K562 (cell line): ENCODE measurements around the gene SLC35F4. TPM values are rescaled to one million over a fixed set of nuclear protein-coding genes. Genes with fewer than 3 reads are reported as not detected.

Experiments used
- ATAC-seq: fragments of 200-7000 bp; cut with Tn5 transposase; 3 replicates; pipeline ENCODE4 v1.9.1; 2020; ENCODE audit warnings: moderate library complexity
- BruUV-seq: library from RNA; stranded (reverse); fragments of 400-500 nt; replicated peaks from 2 replicates; lab custom pipeline; 2021; lab: Mats Ljungman, UMichigan
- CTCF ChIA-PET: fragments of 300-600 bp; formaldehyde crosslinking; extraction: SDS; loops from one replicate; lab custom pipeline; 2021; ENCODE audit warnings: low intra/inter-chr PET ratio; lab: Yijun Ruan, JAX
- POLR2A ChIA-PET: fragments of 300-600, 350-650 bp; sonication (Branson Sonifier 250); formaldehyde crosslinking; extraction: SDS; loops from one replicate; lab custom pipeline; 2021; ENCODE audit warnings: antibody characterized with exemption, inconsistent platforms; lab: Yijun Ruan, JAX
- DNase-seq, 4 experiments: peaks; one replicate each; pipeline versions ENCODE4 v3.0.0 to v3.0.0-alpha.2; 2011 to 2018; ENCODE audit warnings: low spot score in 3 of 4, mixed read lengths in 3 of 4; ENCODE audit errors: extremely low read depth in 1 of 4
- FAIRE-seq: peaks from 2 replicates; lab custom pipeline; 2011; peaks lifted over from hg19 to GRCh38; lab: Jason Lieb, UNC
- H2AFZ ChIP-seq: 2 replicates; pipeline ENCODE4 v1.6.0; 2011; ENCODE audit warnings: low read depth, low read length, control low read depth, inconsistent platforms
- H3K27ac ChIP-seq: fragments of 200-600 bp; 3 replicates; pipeline ENCODE4 v1.8.0; 2011; ENCODE audit warnings: low read depth, mild to moderate bottlenecking, control low read depth, inconsistent platforms, low read length, moderate library complexity, mixed read lengths; ENCODE audit errors: extremely low read depth
- H3K27me3 ChIP-seq, 2 experiments: fragments of 300-600 bp in 1 of 2; 2 replicates in 1 of 2; 3 replicates in 1 of 2; pipeline versions ENCODE4 v1.6.0 to v1.8.0; 2011; ENCODE audit warnings: inconsistent platforms in 2 of 2, low read length in 2 of 2, mild to moderate bottlenecking in 1 of 2, mixed read lengths in 1 of 2, moderate library complexity in 1 of 2; ENCODE audit not compliant: control insufficient read depth in 2 of 2, insufficient read depth in 2 of 2
- H3K36me3 ChIP-seq: fragments of 300-600 bp; 3 replicates; pipeline ENCODE4 v1.8.0; 2011; ENCODE audit warnings: mild to moderate bottlenecking, low read length, inconsistent platforms; ENCODE audit not compliant: control insufficient read depth, insufficient read depth
- H3K4me1 ChIP-seq, 2 experiments: fragments of 200-600 bp in 1 of 2; replicated peaks in 1 of 2; 2 replicates in 1 of 2; 3 replicates in 1 of 2; pipeline versions ENCODE4 v1.5.1 to v1.8.0; 2011; ENCODE audit warnings: inconsistent platforms in 2 of 2, low read length in 2 of 2, mild to moderate bottlenecking in 1 of 2, mixed read lengths in 1 of 2, moderate library complexity in 1 of 2; ENCODE audit not compliant: control insufficient read depth in 2 of 2, insufficient read depth in 2 of 2
- H3K4me2 ChIP-seq: 2 replicates; pipeline ENCODE4 v1.6.1; 2011; ENCODE audit warnings: low read length, control low read depth, inconsistent platforms, mixed read lengths; ENCODE audit not compliant: insufficient read depth
- H3K4me3 ChIP-seq: fragments of 200-600 bp; sonication (generic), shearing (Covaris generic); 2 replicates; pipeline ENCODE4 v1.5.1; 2016; ENCODE audit warnings: control low read depth, inconsistent platforms
- H3K79me2 ChIP-seq: fragments of 200-600 bp; 3 replicates; pipeline ENCODE4 v1.8.0; 2011; ENCODE audit warnings: low read length, inconsistent platforms; ENCODE audit not compliant: control insufficient read depth, insufficient read depth
- H3K9ac ChIP-seq, 2 experiments: 2 replicates each; pipeline versions ENCODE4 v1.6.0 to v1.6.1; 2011; ENCODE audit warnings: low read depth in 2 of 2, low read length in 2 of 2, control low read depth in 1 of 2, inconsistent platforms in 1 of 2, mild to moderate bottlenecking in 1 of 2, mixed read lengths in 1 of 2; ENCODE audit not compliant: insufficient read depth in 1 of 2
- H3K9me1 ChIP-seq: one replicate; pipeline ENCODE4 v1.6.0; 2011; ENCODE audit warnings: inconsistent platforms, mild to moderate bottlenecking, low read length, moderate library complexity; ENCODE audit not compliant: control insufficient read depth, insufficient read depth
- H3K9me3 ChIP-seq: replicated peaks from 2 replicates; pipeline ENCODE4 v1.5.1; 2011; ENCODE audit warnings: low read depth, low read length, inconsistent platforms; ENCODE audit not compliant: control insufficient read depth, insufficient read depth
- H4K20me1 ChIP-seq: replicated peaks from 2 replicates; pipeline ENCODE4 v1.6.1; 2011; ENCODE audit warnings: low read length, inconsistent platforms, mixed read lengths; ENCODE audit not compliant: control insufficient read depth, insufficient read depth
- ADNP ChIP-seq: fragments of 200-800 bp; sonication (Bioruptor generic); IDR thresholded peaks from 2 replicates; pipeline ENCODE4 v1.6.1; 2016; ENCODE audit warnings: missing genetic modification characterization, missing compliant biosample characterization
- ARHGAP35 ChIP-seq: fragments of 450-650 bp; IDR thresholded peaks from 2 replicates; pipeline ENCODE4 v1.6.1; 2018; ENCODE audit not compliant: partially characterized antibody
- ATF4 ChIP-seq: fragments of 450-650 bp; formaldehyde crosslinking; IDR thresholded peaks from 2 replicates; pipeline ENCODE4 v1.4.0; 2022; ENCODE audit warnings: mild to moderate bottlenecking, moderate library complexity
- CBFA2T2 ChIP-seq: fragments of 450-650 bp; conservative IDR thresholded peaks from 2 replicates; pipeline ENCODE4 v1.6.1; 2017; ENCODE audit warnings: mild to moderate bottlenecking
- CCNT2 ChIP-seq: IDR thresholded peaks from 2 replicates; pipeline ENCODE4 v1.6.1; 2011; ENCODE audit warnings: borderline replicate concordance, low read depth, mild to moderate bottlenecking, moderate library complexity, mixed read lengths, low read length; ENCODE audit not compliant: insufficient read length; ENCODE audit errors: extremely low read depth
- ETS1 ChIP-seq: conservative IDR thresholded peaks from 2 replicates; pipeline ENCODE4 v1.6.1; 2011; ENCODE audit warnings: low read depth, mild to moderate bottlenecking, low read length; ENCODE audit not compliant: control insufficient read depth
- GABPA ChIP-seq: fragments of 200-800 bp; sonication (Bioruptor generic); conservative IDR thresholded peaks from 2 replicates; pipeline ENCODE4 v1.6.1; 2016; ENCODE audit warnings: low read depth, missing genetic modification characterization, missing compliant biosample characterization
- HDAC3 ChIP-seq: fragments of 450-650 bp; IDR thresholded peaks from 2 replicates; pipeline ENCODE4 v1.6.1; 2018; ENCODE audit warnings: borderline replicate concordance, mild to moderate bottlenecking, moderate library complexity; ENCODE audit not compliant: partially characterized antibody
- HMG20B ChIP-seq: fragments of 250-450 bp; sonication (Bioruptor Pico); IDR thresholded peaks from 2 replicates; pipeline ENCODE4 v1.5.0; 2021; ENCODE audit warnings: mild to moderate bottlenecking
- KAT8 ChIP-seq: fragments of 450-650 bp; IDR thresholded peaks from 2 replicates; pipeline ENCODE4 v1.6.1; 2016; ENCODE audit warnings: low read depth, mild to moderate bottlenecking
- MITF ChIP-seq: IDR thresholded peaks from 2 replicates; pipeline ENCODE4 v1.6.1; 2014; ENCODE audit warnings: antibody characterized with exemption
- MTA2 ChIP-seq: fragments of 450-650 bp; IDR thresholded peaks from 2 replicates; pipeline ENCODE4 v1.6.1; 2016; ENCODE audit warnings: low read depth
- POU5F1 ChIP-seq: fragments of 150-350 bp; IDR thresholded peaks from 2 replicates; pipeline ENCODE4 v1.6.1; 2014; ENCODE audit warnings: borderline replicate concordance, low read length, low read depth, mild to moderate bottlenecking; ENCODE audit not compliant: partially characterized antibody
- RFX1 ChIP-seq: fragments of 450-650 bp; IDR thresholded peaks from 2 replicates; pipeline ENCODE4 v1.6.1; 2016; ENCODE audit warnings: mild to moderate bottlenecking, moderate library complexity
- SAFB2 ChIP-seq: fragments of 200-400 bp; formaldehyde crosslinking; IDR thresholded peaks from 2 replicates; pipeline ENCODE4 v1.6.1; 2018; ENCODE audit warnings: borderline replicate concordance, low read length, low read depth, moderate library complexity; ENCODE audit not compliant: severe bottlenecking
- SMARCA4 ChIP-seq: fragments of 450-650 bp; IDR thresholded peaks from 2 replicates; pipeline ENCODE4 v1.6.1; 2016
- SNRNP70 ChIP-seq: fragments of 200-400 bp; formaldehyde crosslinking; optimal IDR thresholded peaks from 2 replicates; pipeline ENCODE3; 2017; ENCODE audit warnings: low read depth, low read length
- TAF9B ChIP-seq: fragments of 450-650 bp; IDR thresholded peaks from 2 replicates; pipeline ENCODE4 v1.6.1; 2018; ENCODE audit warnings: mild to moderate bottlenecking; ENCODE audit not compliant: partially characterized antibody
- TCFL5 ChIP-seq: fragments of 250-450 bp; sonication (Bioruptor Pico); conservative IDR thresholded peaks from 2 replicates; pipeline ENCODE4 v1.6.1; 2021; ENCODE audit warnings: mild to moderate bottlenecking, moderate library complexity, matching md5 sums
- WGBS: fragments of 100-300 bp; shearing (Covaris generic); methylation state at CpG from one replicate; pipeline ENCODE4 v1.1.6; 2016; ENCODE audit warnings: low coverage, mixed read lengths; ENCODE audit not compliant: insufficient coverage; ENCODE audit errors: missing lambda C conversion rate; 5-methylcytosine and 5-hydroxymethylcytosine counted together
- in situ Hi-C: fragments of 300-500 bp; cut with MboI; formaldehyde crosslinking; loops from 4 replicates; pipeline ENCODE4 v1.15.0; 2018; ENCODE audit warnings: inconsistent platforms, mixed read lengths
- intact Hi-C: fragments of 100-400 bp; cut with micrococcal nuclease; formaldehyde crosslinking; loops from 2 replicates; pipeline ENCODE4 v1.14.2; 2022
- polyA plus RNA-seq, 8 experiments: library from polyadenylated mRNA; depleted of rRNA in 4 of 8; stranded (reverse) in 5 of 8; unstranded in 3 of 8; fragments of >200 nt; fragmentation: Nextera tagmentation in 2 of 8; fragmentation: Illumina TruSeq in 1 of 8; extraction: Ambion mirVana in 2 of 8; extraction: Trizol in 1 of 8; gene quantifications; 2 replicates each; pipeline versions ENCODE4 v1.2.1 to v1.2.3, GENCODE V29; 2011 to 2014; ENCODE audit warnings: inconsistent platforms in 1 of 8, missing spikeins in 1 of 8
- total RNA-seq, 7 experiments: library from RNA; depleted of rRNA in 6 of 7; stranded (reverse); fragments of >200 nt in 6 of 7; fragmentation: Illumina TruSeq in 2 of 7; extraction: Trizol in 2 of 7; gene quantifications; 2 replicates each; pipeline versions ENCODE4 v1.2.1 to v1.2.3, GENCODE V29; 2011 to 2021; ENCODE audit warnings: low replicate concordance in 1 of 7

The SLC35F4 gene
- total and polyA plus RNA-seq, 9 of the 15 experiments (the other 6 are each of a cell fraction or from before 2014, with no cell fraction given), result 0.01 TPM; not detected in 8

- H3K4me2 ChIP-seq, result no peak overlapping the region
- DNase-seq, result no peak
- no peaks in the 10 kb centered on the region for H3K9me1 ChIP-seq
- H2AFZ ChIP-seq, result no peak overlapping the region
- H3K9ac ChIP-seq, result no peak overlapping the region
- ATAC-seq, result no peak
- H3K27ac ChIP-seq, result no peak overlapping the region
- no peaks in the 10 kb centered on the region for H3K27me3 ChIP-seq
- no peak overlapping the region for H3K4me3 ChIP-seq
- H3K4me1 ChIP-seq, result no peaks in the 10 kb centered on the region
- BruUV-seq, result no TSS peak
- no peaks in the 10 kb centered on the region for H3K9me3 ChIP-seq
- intact Hi-C loops (no loop called here), in situ Hi-C loops (no loop called here)
- no peaks in the 10 kb centered on the region for H4K20me1 ChIP-seq
- WGBS, result 0% methylated on average over 2 of the region's 2 CpGs
- CTCF ChIA-PET, result no interaction called here
- no peaks in the 10 kb centered on the region for H3K36me3 ChIP-seq
- FAIRE-seq, result no peak
- POLR2A ChIA-PET, result interaction anchor here (0.8 kb wide), 1 partner anchor 9 kb away, joined by 4 read pairs; no protein-coding TSS in a partner anchor
- no peaks in the 10 kb centered on the region for H3K79me2 ChIP-seq
- TF ChIP-seq KAT8 (no peak), SMARCA4 (no peak), TAF9B (no peak), MITF (no peak), ARHGAP35 (no peak), CBFA2T2 (no peak), GABPA (no peak), MTA2 (no peak), ADNP (no peak), TCFL5 (no peak), RFX1 (no peak), HDAC3 (no peak), HMG20B (CRISPR knock-in tag) (no peak), POU5F1 (no peak), ATF4 (CRISPR knock-in tag) (no peak), SNRNP70 (no peak), SAFB2 (no peak), ETS1 (no peak), CCNT2 (no peak)
These were observed 45.3 kb downstream of the SLC35F4 start for GRCh38 chr14:57820581-57820980.
